ENCODE data around the gene VASH2.
"Not testable (repeated sequence)": the region's sequence is repeated elsewhere in the genome, so short reads cannot be mapped to it uniquely, and the experiment has no call there.

DNA sequence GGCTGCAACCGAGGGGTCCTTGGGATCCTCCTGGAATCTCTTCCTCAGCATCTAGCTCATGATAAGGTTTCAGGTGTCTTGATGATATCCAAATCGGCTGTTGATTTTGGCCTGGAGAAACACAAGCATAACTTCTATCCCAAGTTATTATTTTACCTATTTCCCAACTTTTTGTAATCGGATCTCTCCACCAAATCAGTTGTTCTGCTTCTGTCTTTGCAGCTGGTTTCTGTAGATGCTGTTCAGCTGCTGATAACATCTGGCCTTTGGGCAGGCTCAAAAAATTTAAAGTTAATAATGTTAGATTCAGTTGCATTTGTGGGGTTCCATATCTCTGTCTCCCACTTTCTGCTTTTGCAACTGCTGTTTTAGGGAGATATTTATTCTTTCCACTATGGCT, 76.7 kb downstream of the VASH2 start:
- TF ChIP-seq, protein P1, sequence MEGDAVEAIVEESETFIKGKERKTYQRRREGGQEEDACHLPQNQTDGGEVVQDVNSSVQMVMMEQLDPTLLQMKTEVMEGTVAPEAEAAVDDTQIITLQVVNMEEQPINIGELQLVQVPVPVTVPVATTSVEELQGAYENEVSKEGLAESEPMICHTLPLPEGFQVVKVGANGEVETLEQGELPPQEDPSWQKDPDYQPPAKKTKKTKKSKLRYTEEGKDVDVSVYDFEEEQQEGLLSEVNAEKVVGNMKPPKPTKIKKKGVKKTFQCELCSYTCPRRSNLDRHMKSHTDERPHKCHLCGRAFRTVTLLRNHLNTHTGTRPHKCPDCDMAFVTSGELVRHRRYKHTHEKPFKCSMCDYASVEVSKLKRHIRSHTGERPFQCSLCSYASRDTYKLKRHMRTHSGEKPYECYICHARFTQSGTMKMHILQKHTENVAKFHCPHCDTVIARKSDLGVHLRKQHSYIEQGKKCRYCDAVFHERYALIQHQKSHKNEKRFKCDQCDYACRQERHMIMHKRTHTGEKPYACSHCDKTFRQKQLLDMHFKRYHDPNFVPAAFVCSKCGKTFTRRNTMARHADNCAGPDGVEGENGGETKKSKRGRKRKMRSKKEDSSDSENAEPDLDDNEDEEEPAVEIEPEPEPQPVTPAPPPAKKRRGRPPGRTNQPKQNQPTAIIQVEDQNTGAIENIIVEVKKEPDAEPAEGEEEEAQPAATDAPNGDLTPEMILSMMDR (IDR thresholded peaks at IDR 0.05; ENCODE audit: poor library complexity, severe bottlenecking): not testable (repeated sequence)
- not testable (repeated sequence) for TF ChIP-seq EZH2 (IDR thresholded peaks at IDR 0.05; ENCODE audit: borderline replicate concordance, insufficient read depth, low read length, poor library complexity, severe bottlenecking); REST (IDR thresholded peaks at IDR 0.05; ENCODE audit: borderline replicate concordance); TAF1 (IDR thresholded peaks at IDR 0.05; ENCODE audit: low read depth); POLR2AphosphoS5 (IDR thresholded peaks at IDR 0.05); RAD21 (conservative IDR thresholded peaks at IDR 0.05); SMC3 (conservative IDR thresholded peaks at IDR 0.05; ENCODE audit: poor library complexity); EP300 (conservative IDR thresholded peaks at IDR 0.05; ENCODE audit: poor library complexity, severe bottlenecking); MXI1 (conservative IDR thresholded peaks at IDR 0.05; ENCODE audit: poor library complexity, severe bottlenecking)
